Upper lobe of right lung (tissue), 1 donor: ENCODE results near the gene JAZF1. TPM values are rescaled to one million over a fixed set of nuclear protein-coding genes. Genes with fewer than 3 reads are reported as not detected.

Source experiments
- ATAC-seq: fragments of 200-7000 bp; cut with Tn5 transposase; one replicate; pipeline ENCODE4 v1.9.1; 2020; ENCODE audit warnings: mild to moderate bottlenecking, moderate library complexity
- DNase-seq: peaks from one replicate; pipeline ENCODE4 v3.0.0-alpha.2; 2020
- H3K27ac ChIP-seq: fragments of 200-600 bp; one replicate; pipeline ENCODE4 v1.8.0; 2022
- H3K27me3 ChIP-seq: fragments of 200-600 bp; one replicate; pipeline ENCODE4 v1.8.0; 2022; ENCODE audit warnings: mild to moderate bottlenecking
- H3K36me3 ChIP-seq: fragments of 200-600 bp; one replicate; pipeline ENCODE4 v1.8.0; 2022
- H3K4me1 ChIP-seq: fragments of 200-600 bp; one replicate; pipeline ENCODE4 v1.8.0; 2022
- H3K4me3 ChIP-seq: fragments of 200-600 bp; one replicate; pipeline ENCODE4 v1.8.0; 2022; ENCODE audit warnings: mild to moderate bottlenecking
- H3K9me3 ChIP-seq: fragments of 200-600 bp; one replicate; pipeline ENCODE4 v1.8.0; 2022
- CTCF ChIP-seq: fragments of 200-600 bp; IDR thresholded peaks from one replicate; pipeline ENCODE4 v1.8.0; 2022; ENCODE audit warnings: antibody characterized with exemption
- intact Hi-C: fragments of 100-400 bp; cut with DNase I; formaldehyde crosslinking; loops from one replicate; pipeline ENCODE4 v1.11.0; 2022
- total RNA-seq: library from RNA; stranded (reverse); fragmentation: NEBNext Ultra II Directional; extraction: Animal tissue kit (Norgen Biotek cat#: 25700); gene quantifications from one replicate; pipeline ENCODE4 v1.2.1, GENCODE V29; 2021
- donor health status: DM: no; HTN: yes; CAD: no; lungs with severe emphysema.

Gene JAZF1
- total RNA-seq, 1 donor from 2014 or later = 20.6 TPM

GRCh38 chr7:27958933-27959548 is 221.6 kb downstream of the JAZF1 start:
- intact Hi-C loops = no loop called here
- Histone ChIP-seq H3K9me3 (no peaks in the 10 kb centered on the region), H3K27me3 (no peaks in the 10 kb centered on the region), H3K4me3 (no peak overlapping the region), H3K27ac (no peak overlapping the region), H3K36me3 (no peaks in the 10 kb centered on the region), H3K4me1 (no peaks in the 10 kb centered on the region)
- DNase-seq = no peak
- ATAC-seq = no peak
- no peak for TF ChIP-seq CTCF

- no peaks in the 10 kb centered on the region for H3K9me3 ChIP-seq
- intact Hi-C loops = no loop called here
- H3K27me3 ChIP-seq = no peaks in the 10 kb centered on the region
- no peak overlapping the region for H3K4me3 ChIP-seq
- no peak for TF ChIP-seq CTCF
- no peak for DNase-seq
- H3K36me3 ChIP-seq = no peaks in the 10 kb centered on the region
- H3K27ac ChIP-seq = no peak overlapping the region
- no peaks in the 10 kb centered on the region for H3K4me1 ChIP-seq
- no peak for ATAC-seq
These were observed 225.0 kb downstream of the JAZF1 start for GRCh38 chr7:27955596-27955995.

- no peak for TF ChIP-seq CTCF
- H3K4me3 ChIP-seq = no peak overlapping the region
- DNase-seq (no peak), ATAC-seq (no peak)
- intact Hi-C loops = no loop called here
- no peaks in the 10 kb centered on the region for H3K36me3 ChIP-seq
- H3K27ac ChIP-seq = no peak overlapping the region
- no peaks in the 10 kb centered on the region for H3K4me1 ChIP-seq
- no peaks in the 10 kb centered on the region for H3K9me3 ChIP-seq
- H3K27me3 ChIP-seq = no peaks in the 10 kb centered on the region
These were observed 225.6 kb downstream of the JAZF1 start for GRCh38 chr7:27955011-27955410.

- no peak for ATAC-seq
- intact Hi-C loops = no loop called here
These were observed 226.8 kb downstream of the JAZF1 start for GRCh38 chr7:27953777-27954176.

GRCh38 chr7:27953361-27953760 is 227.2 kb downstream of the JAZF1 start:
- no peaks in the 10 kb centered on the region for H3K9me3 ChIP-seq
- no peak for TF ChIP-seq CTCF
- no peak for ATAC-seq

More at GRCh38 chr7:27953777-27954176, 226.8 kb downstream of the JAZF1 start:
- no peaks in the 10 kb centered on the region for H3K9me3 ChIP-seq
- H3K27ac ChIP-seq = no peak overlapping the region
- no peaks in the 10 kb centered on the region for H3K27me3 ChIP-seq
- no peak overlapping the region for H3K4me3 ChIP-seq
- no peak for DNase-seq
- no peaks in the 10 kb centered on the region for H3K36me3 ChIP-seq
- H3K4me1 ChIP-seq = no peaks in the 10 kb centered on the region
- no peak for TF ChIP-seq CTCF

More at GRCh38 chr7:27953361-27953760, 227.2 kb downstream of the JAZF1 start:
- intact Hi-C loops = no loop called here
- H3K4me1 ChIP-seq = no peaks in the 10 kb centered on the region
- no peak for DNase-seq
- no peaks in the 10 kb centered on the region for H3K36me3 ChIP-seq
- no peaks in the 10 kb centered on the region for H3K27me3 ChIP-seq
- H3K4me3 ChIP-seq = no peak overlapping the region
- H3K27ac ChIP-seq = no peak overlapping the region
